Renal cortex interstitium (tissue), 11 donors: Measurements from ENCODE around the gene RNF187. TPM values are rescaled to one million over a fixed set of nuclear protein-coding genes. Genes with fewer than 3 reads are reported as not detected.

ENCODE experiments used
- DNase-seq, 11 donors: peaks; one replicate each; pipeline ENCODE4 v3.0.0-alpha.2; 2013; ENCODE audit warnings: low read depth in 9 of 11, low spot score in 4 of 11; ENCODE audit errors: extremely low read depth in 1 of 11
- polyA plus RNA-seq, 3 donors: library from polyadenylated mRNA; unstranded; fragments of 120-200 nt; gene quantifications; one replicate each; pipeline ENCODE4 v1.2.1, GENCODE V29; 2013; ENCODE audit not compliant: insufficient read length in 3 of 3

Gene RNF187
- polyA plus RNA-seq, 3 donors: 78.3 to 99.9 (median 82.5) TPM

GRCh38 chr1:228472655-228473054 lies 14.5 kb upstream of the RNF187 start:
- no peak for DNase-seq

GRCh38 chr1:228474507-228474906 lies 12.7 kb upstream of the RNF187 start:
- DNase-seq: no peak

DNA sequence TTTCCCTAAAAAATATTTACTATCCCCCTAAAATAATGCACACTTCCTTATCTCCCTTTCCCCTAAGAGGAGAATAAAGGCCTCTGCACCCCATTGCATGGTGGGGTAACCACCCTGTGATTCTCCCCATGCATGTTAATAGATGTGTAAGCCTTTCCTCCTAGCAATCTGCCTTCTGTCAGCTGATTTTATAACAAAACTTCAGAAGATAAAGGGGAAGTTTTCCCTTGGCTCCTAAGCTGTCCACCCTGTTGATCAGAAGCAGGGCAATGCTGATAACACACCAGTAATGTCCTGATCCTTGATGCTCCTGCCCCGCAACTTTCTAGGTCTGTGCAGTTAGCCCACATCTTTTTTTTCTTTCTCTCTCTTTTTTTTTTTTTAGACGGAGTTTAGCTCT lies 11.4 kb upstream of the RNF187 start:
- no peak for DNase-seq

DNA sequence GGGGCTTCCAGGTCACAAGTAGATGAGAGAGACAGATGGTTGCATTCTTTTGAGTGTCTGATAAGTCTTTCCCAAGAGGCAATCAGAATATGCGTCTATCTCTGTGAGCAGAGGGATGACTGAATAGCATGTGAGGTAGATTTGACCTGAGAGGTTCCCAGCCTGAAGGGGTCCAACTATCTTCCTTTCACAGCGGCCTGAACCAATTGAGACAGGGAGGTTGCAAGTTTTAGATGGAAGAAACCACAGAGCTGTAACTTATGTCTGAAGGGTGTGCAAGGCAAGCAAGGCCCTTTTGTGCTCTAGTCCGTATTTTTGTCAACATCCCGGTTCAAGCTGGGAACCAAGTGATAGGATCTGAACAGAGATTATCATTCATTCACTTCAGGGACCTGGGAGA lies 9.9 kb upstream of the RNF187 start:
- no peak for DNase-seq

DNA sequence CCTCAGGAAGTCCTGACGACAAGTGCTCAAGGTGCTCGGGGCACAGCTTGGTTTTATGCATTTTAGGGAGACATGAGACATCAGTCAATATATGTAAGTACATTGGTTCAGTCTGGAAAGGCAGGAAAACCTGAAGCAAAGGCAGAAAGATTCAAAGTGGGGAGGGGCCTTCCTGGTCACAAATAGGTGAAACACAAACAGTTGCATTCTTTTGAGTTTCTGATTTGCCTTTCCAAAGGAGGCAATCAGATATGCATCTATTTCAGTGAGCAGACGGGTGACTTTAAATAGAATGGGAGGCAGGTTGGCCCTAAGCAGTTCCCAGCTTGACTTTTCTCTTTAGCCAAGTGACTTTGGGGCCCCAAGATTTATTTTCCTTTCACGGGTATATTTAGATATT lies 8.9 kb upstream of the RNF187 start:
- DNase-seq: no peak

DNA sequence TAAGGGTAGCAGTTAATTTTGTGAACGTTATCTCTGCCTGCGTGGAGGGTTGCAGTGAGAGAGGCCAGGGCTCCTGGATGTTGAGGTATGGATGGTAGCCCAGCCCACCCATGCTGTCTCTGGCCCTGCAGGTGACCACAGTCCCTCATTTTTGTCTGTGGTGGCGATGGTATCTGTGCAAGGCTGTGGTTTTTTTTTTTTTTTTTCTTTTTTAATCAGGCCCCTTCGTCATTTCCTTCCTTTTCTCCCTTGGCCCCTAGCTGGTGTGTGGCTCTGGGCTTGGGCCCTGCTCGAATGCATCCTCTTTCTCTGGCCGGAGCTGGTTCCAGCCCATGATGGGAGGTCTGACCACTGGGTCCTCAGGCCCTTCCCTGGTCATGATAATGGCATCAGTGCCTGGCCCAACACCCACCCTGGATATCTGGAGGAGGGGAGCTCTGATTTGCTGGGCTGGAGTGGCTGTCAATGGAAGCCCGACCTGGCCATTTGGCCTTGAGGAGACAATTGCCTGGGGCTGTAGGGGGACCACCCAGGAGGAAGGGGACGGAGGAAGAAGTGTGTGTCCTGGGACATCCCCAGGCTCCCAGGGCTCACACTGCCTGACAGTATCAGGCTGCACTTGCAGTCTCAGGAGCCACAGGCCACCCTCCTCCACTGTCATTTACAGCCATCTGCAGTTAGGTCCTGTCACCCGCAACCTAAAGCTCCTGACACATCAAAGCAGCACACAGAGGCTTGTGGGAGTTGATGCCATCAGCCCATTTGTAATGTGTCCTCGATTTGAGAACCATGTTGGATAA lies 8.1 kb upstream of the RNF187 start:
- DNase-seq: no peak

DNA sequence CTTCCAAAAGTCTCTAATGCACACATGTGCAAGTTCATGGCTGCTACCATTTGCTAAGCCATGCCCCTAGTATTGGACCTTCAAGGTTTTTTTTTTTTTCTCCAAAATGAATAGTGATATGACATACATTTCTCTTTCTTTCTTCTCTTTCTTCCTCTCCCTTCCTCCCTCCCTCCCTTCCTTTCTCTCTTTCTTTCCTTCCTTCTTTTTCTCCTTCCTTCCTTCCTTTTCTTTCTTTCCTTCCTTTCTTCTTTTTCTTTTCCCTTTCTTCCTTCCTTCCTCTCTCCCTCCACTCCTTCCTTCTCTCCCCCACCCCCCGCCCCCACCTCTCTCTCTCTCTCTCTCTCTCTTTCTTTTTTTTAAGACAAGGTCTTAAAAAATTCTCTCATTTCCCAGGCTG lies 3.4 kb upstream of the RNF187 start:
- DNase-seq: no peak

- peak; percentile 35 to 86 (median 80) for DNase-seq
Measured at GRCh38 chr1:228486596-228487335, 416 bp upstream of the RNF187 start.

GRCh38 chr1:228488125-228488817 lies 1.1 kb downstream of the RNF187 start:
- no peak for DNase-seq

DNA sequence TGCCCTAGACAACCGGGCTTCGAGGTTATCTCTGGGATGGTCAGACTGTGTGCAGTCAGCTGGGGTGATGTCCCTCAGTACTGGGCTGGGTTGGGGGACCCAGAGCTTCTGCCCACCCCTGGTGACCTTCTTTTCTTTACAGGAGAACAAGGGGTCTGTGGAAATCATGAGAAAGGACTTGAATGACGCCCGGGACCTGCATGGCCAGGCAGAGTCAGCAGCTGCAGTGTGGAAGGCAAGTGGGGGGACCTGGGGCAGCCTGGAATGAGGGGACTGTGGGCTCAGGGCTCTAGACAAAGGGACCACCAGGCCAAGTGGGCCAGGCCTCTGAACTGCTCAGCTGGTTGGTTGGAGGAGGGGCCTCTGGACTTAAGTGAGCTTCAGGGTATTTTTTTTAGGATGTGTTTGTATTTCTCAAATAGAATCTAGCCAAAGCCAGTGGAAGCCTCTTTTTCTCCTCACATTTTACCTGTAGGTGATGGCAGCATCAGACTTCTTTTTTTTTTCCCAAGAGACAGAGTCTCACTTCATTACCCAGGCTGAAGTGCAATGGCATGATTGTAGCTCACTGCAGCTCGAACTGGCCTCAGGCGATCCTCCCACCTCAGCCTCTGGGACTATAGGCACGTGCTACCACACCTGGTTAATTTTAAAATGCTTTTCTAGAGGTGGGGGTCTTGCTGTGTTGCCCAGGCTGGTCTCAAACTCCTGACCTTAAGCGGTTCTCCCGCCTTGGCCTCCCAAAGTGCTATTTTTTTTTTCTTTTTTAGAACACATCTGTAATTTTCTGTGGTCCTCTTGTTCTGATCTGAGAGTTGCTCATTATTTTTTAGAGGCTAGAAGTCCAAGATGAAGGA lies 1.9 kb downstream of the RNF187 start:
- DNase-seq: no peak

- no peak for DNase-seq
Measured at GRCh38 chr1:228490120-228491078, 3.2 kb downstream of the RNF187 start.

DNA sequence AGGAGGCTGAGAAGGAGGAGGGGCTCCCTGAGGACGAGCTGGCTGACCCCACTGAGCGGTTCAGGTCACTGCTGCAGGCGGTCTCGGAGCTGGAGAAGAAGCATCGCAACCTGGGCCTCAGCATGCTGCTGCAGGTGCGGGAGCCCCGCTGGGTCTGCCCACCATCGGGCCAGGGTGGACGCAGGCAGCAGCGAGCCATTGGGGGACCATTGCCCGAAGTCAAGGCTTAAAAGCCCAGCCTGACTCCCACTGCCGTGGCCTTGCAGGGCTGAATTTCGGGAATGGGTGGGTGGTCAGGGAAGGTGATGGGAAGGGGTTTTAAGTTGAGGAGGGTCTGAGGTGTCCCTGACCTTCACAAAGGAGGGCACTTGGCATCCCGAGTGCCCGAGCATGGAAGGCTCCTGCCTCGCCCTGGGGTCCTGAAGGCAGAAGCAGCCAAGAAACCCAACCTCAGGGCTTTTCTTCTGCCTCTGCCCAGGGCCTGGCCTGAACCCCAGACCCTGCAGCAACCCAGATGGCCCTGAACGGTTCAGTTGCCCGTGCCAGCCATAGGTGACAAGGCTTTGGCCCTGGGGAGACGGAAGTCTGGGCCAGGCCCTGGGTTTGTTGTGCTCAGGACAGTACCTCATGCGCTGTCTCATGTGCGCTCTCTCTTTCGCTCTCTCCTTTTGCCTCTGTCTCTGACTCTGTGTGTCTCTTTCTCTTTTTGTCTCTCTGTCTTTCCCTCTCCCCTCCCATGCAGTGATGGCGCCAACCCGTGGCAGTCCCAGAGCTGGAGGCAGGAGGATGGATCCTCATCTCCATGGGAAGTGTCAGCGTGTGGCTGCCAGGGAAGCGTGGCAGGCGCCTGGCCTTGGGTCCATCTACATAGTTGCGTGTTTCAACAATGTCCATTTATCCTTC lies 6.2 kb downstream of the RNF187 start:
- no peak for DNase-seq

DNA sequence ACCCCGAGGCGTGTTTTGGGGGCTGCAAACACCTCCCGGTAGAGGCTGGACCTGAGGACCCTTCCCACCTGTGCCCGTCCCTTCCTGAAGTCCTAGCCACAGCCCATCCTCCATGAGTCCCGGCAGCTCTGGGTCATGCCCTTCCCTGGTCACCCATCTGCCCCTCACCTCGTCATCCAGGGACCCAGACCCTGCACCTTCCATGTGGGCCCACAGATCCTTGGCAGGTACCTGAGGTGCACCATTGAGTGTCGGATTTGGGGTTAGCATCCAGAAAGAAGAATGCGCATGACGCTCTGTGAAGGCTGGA lies 6.8 kb downstream of the RNF187 start:
- no peak for DNase-seq

- DNase-seq: no peak
Measured at GRCh38 chr1:228494391-228494790, 7.2 kb downstream of the RNF187 start.

DNA sequence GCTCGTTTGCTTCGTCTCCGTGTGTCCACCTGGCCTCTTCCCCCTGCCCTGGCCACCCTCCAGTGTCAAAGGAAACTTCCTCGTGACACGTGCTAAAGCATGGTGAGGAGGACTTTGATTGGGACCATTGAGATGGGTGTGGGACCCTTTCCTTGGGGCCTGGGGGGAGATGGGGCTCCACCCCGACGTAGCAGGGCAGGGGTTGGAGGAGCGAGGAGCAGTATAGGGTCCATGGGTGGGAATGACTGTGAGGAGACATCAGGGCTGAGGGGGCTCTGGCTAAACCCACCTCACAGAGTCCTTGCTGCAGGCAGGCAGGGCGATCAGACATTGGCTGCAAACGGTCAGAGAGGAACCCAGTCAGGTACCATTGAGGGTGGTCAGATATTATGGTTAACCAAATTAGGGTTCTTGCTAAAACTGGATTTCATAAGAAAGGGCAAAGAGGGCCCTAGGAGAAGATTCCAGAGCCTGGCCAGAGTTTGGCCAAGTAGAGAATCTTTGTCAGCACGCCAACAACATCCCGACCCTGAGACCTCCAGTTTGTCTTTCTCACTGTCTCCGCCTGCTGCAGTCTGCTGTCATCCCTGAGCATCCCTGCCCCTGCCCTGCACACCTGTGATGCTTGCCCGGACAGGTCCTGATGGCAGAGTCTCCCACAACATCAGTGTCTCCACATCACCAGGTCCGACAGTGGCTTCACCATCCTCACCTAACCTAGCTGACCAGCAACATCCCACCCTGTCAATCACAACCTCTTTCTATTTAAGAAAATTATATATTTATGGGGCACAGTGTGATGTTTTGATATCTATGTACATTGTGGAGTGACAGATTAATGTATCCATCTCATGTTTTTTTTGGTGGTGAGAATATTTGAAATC lies 8.0 kb downstream of the RNF187 start:
- no peak for DNase-seq

DNA sequence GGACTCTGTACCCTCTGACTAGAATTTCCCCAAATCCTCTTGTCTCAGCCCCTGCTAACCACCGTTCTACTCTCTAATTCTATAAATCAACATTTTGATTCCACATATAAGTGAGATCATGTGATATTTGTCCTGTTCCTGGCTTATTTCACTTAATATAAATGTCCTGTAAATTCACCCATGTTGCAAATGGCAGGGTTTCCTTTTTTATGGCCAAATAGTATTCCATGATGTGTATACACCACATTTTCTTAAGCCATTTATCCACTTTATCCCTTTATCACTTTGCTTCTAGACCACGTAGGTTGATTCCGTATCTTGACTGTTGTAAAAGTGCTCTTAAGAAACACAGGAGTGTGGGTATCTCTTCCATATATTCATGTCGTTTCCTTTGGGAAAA lies 8.9 kb downstream of the RNF187 start:
- no peak for DNase-seq
